Osteocyte (in vitro differentiated cells): ENCODE data around the gene HHLA2. TPM values are rescaled to one million over a fixed set of nuclear protein-coding genes. Genes with fewer than 3 reads are reported as not detected.

Source experiments
- DNase-seq: peaks from one replicate; pipeline ENCODE4 v3.0.0; 2021; ENCODE audit warnings: mixed read lengths; ENCODE audit not compliant: unreplicated experiment; ENCODE audit errors: extremely low spot score
- H3K27ac Mint-ChIP-seq: one replicate; pipeline ENCODE4 v1.8.0; 2021; ENCODE audit warnings: mild to moderate bottlenecking, mixed read lengths; ENCODE audit not compliant: unreplicated experiment
- H3K27me3 Mint-ChIP-seq: one replicate; pipeline ENCODE4 v1.8.0; 2021; ENCODE audit warnings: mixed read lengths; ENCODE audit not compliant: unreplicated experiment
- H3K36me3 Mint-ChIP-seq: one replicate; pipeline ENCODE4 v1.8.0; 2021; ENCODE audit warnings: mixed read lengths; ENCODE audit not compliant: unreplicated experiment
- H3K4me1 Mint-ChIP-seq: one replicate; pipeline ENCODE4 v1.8.0; 2021; ENCODE audit warnings: mixed read lengths; ENCODE audit not compliant: unreplicated experiment
- H3K4me3 Mint-ChIP-seq: one replicate; pipeline ENCODE4 v1.8.0; 2021; ENCODE audit warnings: mild to moderate bottlenecking, moderate library complexity, mixed read lengths; ENCODE audit not compliant: unreplicated experiment
- H3K9me3 Mint-ChIP-seq: one replicate; pipeline ENCODE4 v1.8.0; 2021; ENCODE audit warnings: mixed read lengths; ENCODE audit not compliant: unreplicated experiment
- total RNA-seq: library from RNA; stranded (reverse); gene quantifications from 2 replicates; pipeline ENCODE4 v1.2.1, GENCODE V29; 2021
- TF ChIP-seq, protein P1 (sequence below): fragments of 200-600 bp; sonication (generic); IDR thresholded peaks from 2 replicates; pipeline ENCODE4 v1.5.0; 2021; ENCODE audit warnings: antibody characterized with exemption, mild to moderate bottlenecking, moderate library complexity

HHLA2 gene
- total RNA-seq, 1 donor from 2014 or later, result not detected

DNA sequence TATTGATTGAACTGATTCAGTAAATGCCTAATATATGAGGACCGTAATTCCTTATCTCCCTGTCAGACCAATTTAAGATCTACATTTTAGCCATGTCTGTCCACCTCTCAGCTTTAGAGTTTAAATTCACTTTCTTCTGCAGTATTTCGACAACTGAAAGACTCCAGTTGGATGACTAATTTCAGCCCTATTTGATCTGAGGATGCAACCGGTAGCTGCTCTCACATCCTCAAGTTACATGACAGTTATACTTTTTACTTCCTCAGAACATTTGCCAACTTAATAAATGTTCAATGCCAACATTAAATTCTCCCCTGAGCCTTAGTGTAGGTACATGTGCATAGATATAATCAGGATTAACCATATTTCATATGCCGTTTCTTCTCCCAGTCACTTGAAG, 2.5 kb upstream of the HHLA2 start:
- H3K9me3 Mint-ChIP-seq, result no peaks in the 10 kb centered on the region
- H3K4me1 Mint-ChIP-seq, result no peaks in the 10 kb centered on the region
- no peak for DNase-seq
- TF ChIP-seq, protein P1, sequence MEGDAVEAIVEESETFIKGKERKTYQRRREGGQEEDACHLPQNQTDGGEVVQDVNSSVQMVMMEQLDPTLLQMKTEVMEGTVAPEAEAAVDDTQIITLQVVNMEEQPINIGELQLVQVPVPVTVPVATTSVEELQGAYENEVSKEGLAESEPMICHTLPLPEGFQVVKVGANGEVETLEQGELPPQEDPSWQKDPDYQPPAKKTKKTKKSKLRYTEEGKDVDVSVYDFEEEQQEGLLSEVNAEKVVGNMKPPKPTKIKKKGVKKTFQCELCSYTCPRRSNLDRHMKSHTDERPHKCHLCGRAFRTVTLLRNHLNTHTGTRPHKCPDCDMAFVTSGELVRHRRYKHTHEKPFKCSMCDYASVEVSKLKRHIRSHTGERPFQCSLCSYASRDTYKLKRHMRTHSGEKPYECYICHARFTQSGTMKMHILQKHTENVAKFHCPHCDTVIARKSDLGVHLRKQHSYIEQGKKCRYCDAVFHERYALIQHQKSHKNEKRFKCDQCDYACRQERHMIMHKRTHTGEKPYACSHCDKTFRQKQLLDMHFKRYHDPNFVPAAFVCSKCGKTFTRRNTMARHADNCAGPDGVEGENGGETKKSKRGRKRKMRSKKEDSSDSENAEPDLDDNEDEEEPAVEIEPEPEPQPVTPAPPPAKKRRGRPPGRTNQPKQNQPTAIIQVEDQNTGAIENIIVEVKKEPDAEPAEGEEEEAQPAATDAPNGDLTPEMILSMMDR, result no peak
- no peak overlapping the region for H3K4me3 Mint-ChIP-seq
- H3K27ac Mint-ChIP-seq, result no peak overlapping the region
- H3K36me3 Mint-ChIP-seq, result no peaks in the 10 kb centered on the region
- H3K27me3 Mint-ChIP-seq, result no peaks in the 10 kb centered on the region

DNA sequence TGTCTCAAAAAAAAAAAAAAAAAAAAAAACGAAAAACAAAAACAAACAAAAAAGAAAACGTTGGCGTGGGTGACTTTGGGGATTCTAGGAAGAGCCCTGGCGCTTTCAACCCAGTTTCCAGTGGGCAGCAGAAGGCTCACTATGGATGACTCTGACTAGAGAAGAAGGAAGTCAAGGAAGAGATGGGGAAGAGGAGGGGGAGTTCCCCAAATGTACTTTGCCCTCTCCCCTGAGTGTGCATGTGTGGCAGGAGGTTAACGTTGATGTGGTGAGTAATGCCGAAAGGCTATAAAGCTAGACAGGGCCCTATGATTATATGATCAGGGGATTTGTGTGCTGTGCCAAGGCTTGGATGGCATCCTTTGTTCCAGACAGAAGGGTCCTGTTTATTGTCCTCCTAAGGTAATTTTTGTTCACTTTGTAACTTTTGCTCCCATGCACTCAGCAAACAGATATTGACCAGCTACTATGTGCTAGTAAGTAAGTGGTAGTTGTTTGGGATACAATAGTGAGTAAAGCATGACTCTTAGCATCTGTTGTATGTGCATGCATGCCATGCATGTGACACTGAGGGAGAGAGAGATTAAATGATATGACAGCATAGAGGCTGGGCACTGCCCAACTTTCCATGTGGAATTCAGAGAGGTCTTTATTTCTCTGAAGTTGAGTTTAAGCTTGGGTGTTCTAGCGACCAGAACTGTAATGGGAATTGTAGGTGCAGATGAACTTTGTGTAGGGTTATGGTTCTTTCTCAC, 750 bp upstream of the HHLA2 start:
- TF ChIP-seq, protein P1, result no peak
- Mint-ChIP-seq H3K4me3 (no peak overlapping the region), H3K27me3 (peaks cover 11% of the 10 kb centered on the region), H3K36me3 (no peaks in the 10 kb centered on the region), H3K27ac (no peak overlapping the region), H3K9me3 (no peaks in the 10 kb centered on the region), H3K4me1 (no peaks in the 10 kb centered on the region)
- DNase-seq, result no peak

DNA sequence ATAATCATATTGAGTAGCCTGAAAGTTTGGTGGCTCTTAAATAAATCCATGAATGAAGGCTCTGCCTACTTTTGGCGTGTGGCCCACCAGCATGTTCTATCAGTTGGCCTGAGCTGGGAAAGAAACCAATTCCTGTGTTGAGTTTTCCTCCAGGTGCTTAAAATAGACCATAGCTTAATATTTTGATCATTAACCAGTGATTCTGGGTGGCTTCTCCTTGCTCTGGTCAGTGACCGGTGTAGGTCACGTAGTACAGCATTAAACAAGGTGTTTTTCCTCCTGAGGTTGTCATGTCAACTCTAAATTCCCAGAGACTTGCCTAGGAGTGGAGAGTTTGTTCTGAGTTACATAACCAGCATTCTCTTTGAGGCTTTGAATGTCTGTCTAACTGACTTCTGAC, 1.3 kb downstream of the HHLA2 start:
- Mint-ChIP-seq H3K4me1 (no peaks in the 10 kb centered on the region), H3K36me3 (no peaks in the 10 kb centered on the region), H3K27ac (no peak overlapping the region), H3K9me3 (no peaks in the 10 kb centered on the region), H3K4me3 (no peak overlapping the region), H3K27me3 (peaks cover 21% of the 10 kb centered on the region)
- no peak for DNase-seq
- TF ChIP-seq, protein P1, result no peak

DNA sequence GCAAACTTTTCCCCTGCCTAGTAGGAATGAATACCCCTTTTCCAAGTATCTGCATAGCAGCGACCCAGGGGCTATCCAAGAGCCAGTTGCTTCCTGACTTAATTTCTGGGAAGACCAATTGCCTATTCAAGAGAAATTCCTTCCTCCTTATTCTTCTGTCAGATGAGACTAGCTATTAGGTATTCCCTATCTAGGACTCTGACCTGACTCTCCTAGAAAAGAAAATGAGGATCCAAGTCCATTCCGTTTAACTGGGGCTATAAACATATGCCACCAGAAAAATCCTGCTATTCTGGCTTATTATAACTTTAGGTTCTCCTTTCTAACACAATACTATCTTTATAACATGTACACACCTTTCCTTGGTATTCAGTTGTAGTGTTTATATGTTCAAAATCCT, 1.7 kb downstream of the HHLA2 start:
- Mint-ChIP-seq H3K36me3 (no peaks in the 10 kb centered on the region), H3K9me3 (no peaks in the 10 kb centered on the region), H3K4me3 (no peak overlapping the region), H3K27me3 (peaks cover 23% of the 10 kb centered on the region), H3K27ac (no peak overlapping the region), H3K4me1 (no peaks in the 10 kb centered on the region)
- TF ChIP-seq, protein P1, result no peak
- no peak for DNase-seq

DNA sequence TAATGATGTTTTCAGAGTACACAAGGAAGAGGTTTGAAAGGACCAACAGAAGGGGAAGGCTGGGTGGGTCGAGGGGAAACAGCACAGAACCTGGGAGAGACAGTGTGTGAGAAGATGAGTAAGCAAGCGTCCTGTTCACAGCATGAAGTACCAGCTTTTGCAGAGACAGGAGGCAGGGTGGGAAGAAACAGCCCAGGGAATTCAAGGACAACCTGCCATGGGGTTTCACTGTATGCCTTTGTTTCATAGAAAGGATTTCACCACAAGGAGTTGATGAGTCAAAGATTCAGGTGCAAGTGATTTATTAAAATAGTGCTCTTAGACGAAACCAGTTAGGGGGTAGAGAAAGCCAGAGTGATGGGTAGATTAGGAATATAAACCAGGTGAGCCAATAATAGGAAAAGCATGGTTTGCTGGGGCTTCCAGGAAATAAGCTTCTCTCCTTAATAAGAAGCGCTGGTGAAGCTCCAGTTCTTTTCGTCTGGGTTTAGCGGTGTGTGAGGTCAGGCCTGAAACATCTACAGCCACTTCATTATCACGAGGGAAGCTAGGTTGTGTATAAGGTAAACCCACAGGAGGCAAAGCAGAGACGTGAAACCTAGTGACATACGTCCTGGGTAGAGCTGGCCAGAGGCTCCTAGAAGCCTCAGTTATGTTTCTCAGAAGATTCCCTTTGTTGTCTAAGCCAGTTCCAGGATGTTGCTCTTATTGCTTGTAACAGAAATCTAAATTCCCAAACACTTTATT, 3.9 kb downstream of the HHLA2 start:
- H3K27ac Mint-ChIP-seq, result no peak overlapping the region
- no peak for DNase-seq
- no peaks in the 10 kb centered on the region for H3K36me3 Mint-ChIP-seq
- no peaks in the 10 kb centered on the region for H3K9me3 Mint-ChIP-seq
- H3K4me1 Mint-ChIP-seq, result no peaks in the 10 kb centered on the region
- no peak overlapping the region for H3K4me3 Mint-ChIP-seq
- TF ChIP-seq, protein P1, result no peak
- H3K27me3 Mint-ChIP-seq, result peaks cover 29% of the 10 kb centered on the region
